Inflammatory macrophage (primary cell): Measurements from ENCODE around the gene KLHL12.

ENCODE experiments used
- DNase-seq, 2 donors: peaks; one replicate each; pipeline ENCODE4 v3.0.0-alpha.2; 2020 to 2022

Gene KLHL12

DNA sequence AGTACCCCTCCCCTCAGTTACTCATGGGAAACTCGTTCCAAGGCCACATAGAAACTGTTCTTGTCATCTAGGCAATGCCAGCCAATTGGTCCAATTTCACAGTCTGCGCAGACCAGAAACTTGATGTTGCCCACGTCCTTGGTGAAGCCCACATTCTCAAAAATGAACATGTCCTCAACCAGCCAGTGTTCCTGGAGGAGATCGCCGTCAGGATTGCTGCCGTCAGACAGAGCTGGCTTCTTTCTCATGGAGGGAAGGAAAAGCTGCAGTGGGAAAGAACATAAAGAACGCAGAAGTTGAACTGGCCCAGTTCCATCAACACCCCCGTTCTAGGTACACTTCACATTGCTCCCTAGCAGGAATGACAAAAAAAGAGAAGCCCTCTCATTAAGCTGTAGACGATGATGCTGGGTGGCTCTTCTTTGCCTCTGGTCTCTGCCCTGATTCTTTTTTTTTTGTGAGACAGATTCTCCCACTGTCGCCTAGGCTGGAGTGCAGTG is 46.0 kb downstream of the KLHL12 start:
- no peak for DNase-seq

DNA sequence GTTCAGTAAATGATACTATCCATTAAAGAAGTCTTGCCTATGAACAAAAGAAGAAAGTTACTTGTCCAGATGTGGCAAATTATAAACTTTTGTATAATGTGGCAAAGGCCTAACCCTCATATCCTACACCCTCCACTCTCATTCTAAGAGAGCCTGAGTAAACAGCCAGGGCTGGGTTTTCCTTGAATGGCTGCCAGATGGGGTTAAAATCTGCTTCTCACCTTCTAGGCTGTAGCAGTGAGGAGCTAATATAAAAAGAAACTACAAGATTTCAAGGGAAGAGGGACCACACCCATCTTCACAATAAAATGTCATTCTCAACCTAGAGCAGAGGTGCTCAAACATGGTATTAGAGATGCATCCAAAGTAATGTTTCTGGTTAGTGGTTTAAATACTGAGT is 47.0 kb downstream of the KLHL12 start:
- no peak for DNase-seq

DNA sequence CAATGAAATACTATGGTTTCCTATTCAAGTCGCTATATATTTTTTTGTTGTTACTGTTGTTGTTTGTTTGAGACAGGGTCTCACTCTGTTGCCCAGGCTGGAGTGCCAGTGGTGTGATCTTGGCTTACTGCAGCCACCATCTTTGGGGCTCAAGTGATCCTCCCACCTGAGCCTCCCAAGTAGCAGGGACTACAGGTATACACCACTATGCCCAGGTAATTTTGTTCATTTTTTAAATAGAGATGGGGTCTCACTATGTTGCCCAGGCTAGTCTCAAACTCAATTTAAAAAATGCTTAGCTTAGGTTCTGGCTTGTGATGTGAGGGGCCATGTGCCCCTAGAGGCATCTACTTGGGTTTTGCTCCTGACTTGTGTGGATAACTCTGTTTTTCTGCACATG is 47.9 kb downstream of the KLHL12 start:
- no peak for DNase-seq

DNA sequence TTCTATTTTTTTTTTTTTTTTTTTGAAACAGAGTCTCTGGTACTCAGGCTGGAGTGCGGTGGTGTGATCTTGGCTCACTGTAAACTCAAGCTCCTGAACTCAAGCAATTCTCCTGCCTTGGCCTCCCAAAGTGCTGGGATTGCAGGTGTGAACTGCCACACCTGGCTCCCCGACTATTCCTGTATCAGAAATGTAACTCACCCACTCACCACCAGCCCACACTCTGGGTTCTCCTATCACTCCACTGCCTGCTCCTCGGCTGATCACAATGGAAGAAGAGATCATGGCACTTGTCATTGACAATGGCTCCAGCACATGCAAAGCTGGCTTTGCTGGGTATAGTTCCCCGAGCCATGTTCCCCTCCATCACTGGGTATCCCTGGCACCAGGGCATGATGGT is 54.0 kb downstream of the KLHL12 start:
- no peak for DNase-seq

DNA sequence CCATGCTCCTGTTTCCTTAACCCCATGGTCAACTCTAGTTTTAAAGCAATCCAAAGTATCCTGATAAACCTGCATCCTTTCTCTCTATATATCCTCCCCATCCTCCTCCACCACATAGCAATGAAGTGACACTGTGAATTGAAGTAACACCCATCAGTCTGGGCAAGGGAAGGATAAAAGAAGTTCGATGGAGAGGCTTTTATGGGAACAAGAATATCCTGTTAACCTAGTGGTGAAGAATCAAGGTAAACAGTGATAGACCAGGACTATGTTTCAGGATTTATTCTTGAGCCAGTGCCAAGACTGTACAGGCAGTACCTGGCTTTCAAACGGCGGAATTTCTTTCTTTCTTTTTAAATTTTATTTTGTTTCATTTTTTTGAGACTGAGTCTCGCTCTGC is 55.7 kb downstream of the KLHL12 start:
- DNase-seq, result no peak

DNA sequence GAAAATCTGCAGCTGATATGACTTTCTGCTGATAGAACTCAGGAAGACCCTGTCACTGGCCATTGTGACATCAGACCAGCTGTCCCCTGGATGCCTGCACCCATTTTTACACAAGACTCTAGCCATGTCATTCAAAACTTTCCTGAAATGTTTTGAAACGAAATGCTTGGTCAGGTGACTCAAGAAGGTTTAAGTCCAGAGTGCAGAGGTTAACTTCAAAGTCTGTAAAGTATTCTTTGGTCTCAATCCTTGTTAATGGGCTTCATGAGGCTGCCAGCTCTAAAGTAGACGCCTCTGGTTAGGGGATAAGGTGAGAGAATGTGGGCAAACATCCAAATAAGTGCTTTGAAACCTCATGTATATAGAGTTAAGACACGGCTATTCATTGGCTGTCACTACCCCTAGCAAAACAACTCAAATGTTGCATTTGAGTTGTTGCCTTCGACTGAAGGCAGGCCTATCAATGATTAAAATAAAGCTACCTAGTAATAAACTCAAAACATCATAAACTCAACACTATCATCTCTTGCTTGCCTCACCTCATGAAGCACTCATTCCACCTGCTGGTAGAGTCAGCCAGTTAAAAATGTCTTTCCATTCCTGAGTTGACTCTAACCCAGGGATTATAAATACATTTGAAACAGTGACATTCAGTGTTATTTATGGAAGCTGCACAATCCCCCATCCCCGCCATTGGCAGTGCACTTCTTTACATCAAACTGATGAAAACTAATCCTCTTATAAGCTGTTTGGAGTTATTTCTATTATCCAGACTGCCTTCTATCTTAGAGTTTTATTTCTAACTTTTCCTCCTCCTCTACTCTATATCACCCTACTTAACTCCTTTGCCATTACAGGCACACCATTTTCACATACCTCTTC is 64.1 kb downstream of the KLHL12 start:
- no peak for DNase-seq

DNA sequence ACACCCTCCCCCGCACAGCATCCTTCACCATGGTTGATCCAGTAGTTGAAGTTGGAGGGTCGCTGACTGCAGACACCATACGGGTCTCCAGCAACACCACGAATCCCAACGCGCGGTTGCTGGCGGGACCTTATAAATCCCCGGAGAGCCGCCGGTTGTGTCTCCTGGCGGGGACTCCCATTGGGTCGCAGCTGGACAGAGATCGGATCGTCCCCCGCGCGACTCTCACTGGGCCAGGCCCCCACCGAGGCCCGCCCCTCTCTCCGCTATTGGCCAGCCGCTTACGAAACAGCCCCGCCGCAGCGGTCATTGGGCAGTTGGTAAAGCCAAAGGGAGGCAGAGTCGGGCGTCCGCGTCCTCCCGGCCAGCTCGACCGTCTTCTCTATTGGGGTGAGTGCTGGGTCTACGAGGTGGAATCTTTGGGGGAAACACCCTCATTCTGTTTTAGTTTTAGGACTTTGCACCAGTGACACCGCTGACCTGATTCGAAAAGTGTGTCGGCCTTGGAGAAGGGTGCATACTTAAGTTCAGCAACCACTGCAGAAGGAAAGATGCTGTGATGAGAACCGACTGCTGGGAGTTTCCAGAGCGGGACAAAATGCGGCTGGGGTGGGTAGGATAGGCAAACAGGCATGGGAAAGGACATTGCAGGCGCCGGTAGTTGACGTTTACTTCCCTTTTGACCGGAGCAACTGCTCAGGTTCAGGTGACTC is 65.5 kb downstream of the KLHL12 start:
- DNase-seq, result peak; percentile 90

DNA sequence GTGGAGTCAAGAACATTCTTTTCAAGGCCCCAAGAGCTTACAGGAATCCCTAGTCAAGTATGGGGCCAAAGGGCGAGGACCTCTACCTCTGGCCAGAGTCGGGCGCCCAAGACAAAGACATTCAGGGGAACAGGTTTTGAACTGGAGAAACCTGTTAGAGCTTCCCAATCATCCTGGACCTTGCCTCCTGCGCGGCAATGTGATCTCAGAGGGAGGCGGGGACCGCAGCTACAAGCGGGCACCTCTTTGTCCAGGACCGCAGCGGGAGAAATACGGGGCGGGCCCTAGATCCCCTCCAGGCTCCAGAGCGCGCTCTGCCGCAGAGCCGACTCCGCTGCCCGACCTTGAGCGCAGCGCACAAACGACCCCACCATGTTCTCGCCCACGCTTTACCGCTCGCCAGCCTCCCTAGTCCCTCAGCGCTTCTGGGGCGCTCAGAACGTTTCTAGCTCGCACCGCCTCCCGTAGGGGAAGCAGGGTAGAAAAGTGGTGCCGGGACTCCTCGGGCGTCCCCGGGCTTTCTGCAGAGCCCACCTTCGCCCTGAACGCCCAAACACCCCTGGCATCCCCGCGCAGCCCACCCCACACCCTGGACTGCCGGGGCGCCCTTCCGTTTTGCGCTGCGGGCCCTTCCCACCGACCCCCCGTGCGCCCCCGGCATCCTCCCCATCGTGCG is 66.2 kb downstream of the KLHL12 start:
- DNase-seq, result peak in 1 of 2 donors; percentile 29

DNA sequence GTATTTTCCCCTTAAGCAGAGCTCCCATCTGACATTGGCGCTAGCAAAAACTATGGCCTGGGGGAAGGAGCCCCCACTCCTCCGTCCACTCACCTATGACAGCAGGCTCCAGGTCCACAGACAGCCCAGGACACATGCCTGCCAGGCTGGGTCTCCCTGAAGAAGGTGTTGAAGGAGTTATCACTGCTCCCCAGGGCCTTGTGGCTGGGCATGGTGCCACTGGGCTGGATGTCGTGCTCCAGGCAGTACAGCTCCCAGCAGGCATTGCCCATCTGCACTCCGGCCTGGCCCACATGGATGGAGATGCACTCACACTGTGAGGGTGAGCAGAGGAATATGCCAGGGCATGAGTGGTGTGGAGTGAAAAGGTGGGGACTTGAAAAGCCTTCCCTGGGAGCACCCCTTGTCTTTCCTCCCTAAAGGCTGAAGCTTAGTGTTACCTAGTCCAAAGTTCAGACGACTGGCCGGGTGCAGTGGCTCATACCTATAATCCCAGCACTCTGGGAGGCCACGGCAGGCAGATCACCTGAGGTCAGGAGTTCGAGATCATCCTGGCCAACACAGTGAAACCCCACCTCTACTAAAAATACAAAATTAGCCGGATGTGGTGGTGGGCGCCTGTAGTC is 68.1 kb downstream of the KLHL12 start:
- no peak for DNase-seq

DNA sequence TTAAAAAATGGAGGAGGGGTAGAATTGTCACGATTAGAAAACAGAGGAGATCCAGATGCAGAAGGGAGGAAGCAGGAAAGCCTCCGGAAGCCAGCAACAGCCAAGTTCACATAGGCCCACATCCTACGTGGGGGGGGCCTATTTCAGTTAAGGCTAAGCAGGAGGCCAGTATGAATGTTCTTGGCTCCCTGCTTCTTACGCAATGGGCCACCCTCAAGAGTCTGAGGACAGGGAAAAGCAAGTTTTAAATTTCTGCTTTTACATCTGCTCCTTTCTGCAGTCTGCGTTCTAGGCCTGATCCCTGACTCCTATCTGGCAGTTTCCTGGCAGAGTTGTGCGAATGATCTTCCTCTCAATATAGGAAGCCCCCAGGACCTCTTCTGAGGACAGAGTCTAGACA is 68.7 kb downstream of the KLHL12 start:
- peak; percentile 40 to 65 for DNase-seq

DNA sequence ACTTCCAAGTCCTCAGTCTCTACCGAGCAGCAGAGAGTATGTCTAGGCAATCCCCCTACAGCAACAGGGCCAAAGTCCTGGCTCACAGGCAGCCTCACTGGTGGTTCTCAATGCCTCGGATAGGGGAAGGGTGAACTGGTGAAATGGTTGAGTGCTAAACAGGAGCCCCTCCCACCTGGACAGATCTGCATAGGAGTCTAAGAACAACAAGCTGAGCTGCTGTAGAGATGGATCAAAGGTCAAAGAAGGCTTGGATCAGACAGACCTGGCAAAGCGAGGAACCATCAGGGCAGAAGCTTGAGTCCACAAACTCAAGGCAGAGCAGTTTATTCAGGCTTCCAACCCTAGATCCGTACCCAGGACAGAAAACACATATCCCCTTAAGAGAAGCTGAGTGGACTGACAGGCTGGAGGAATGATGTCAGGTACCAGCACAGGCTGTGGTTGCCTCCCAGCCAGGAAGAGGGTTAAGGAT is 69.9 kb downstream of the KLHL12 start:
- no peak for DNase-seq

DNA sequence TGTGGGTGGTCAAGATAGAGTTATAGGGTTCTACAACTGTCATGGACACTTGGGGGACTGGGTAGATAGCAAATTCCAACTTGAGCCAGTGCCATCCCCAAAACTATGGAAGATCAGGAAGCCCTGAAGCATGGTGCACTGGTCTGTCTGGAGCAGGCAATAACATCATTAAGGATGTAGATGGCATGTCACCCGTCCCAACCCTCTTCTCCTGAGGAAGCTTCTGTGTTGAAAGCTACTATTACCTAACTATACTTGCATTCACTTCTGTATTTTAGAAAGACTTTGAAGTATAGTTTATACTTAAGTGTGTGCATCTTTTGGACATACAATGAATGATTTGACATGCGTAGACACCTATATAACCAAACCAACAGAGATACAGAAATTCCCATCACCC is 71.0 kb downstream of the KLHL12 start:
- peak; percentile 65 to 80 for DNase-seq

DNA sequence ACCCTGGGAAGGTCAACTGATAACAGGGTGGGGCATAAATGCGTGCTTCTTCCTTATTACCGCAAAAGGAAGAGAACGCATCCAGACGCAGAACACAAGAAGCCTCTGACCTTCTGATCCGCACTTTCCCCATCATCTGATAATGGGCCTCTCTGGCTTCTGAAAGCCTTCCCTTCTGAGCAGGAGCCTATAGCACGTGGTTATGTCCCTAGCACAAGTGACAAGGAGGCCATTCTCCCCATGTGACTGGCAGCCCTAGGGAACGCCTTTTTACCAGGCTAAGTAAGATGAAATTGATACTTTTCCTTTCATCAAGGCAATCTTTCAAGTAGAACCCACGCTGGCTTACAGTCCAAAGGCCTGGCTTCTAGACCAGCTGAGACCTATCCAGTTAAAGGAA is 72.2 kb downstream of the KLHL12 start:
- no peak for DNase-seq

DNA sequence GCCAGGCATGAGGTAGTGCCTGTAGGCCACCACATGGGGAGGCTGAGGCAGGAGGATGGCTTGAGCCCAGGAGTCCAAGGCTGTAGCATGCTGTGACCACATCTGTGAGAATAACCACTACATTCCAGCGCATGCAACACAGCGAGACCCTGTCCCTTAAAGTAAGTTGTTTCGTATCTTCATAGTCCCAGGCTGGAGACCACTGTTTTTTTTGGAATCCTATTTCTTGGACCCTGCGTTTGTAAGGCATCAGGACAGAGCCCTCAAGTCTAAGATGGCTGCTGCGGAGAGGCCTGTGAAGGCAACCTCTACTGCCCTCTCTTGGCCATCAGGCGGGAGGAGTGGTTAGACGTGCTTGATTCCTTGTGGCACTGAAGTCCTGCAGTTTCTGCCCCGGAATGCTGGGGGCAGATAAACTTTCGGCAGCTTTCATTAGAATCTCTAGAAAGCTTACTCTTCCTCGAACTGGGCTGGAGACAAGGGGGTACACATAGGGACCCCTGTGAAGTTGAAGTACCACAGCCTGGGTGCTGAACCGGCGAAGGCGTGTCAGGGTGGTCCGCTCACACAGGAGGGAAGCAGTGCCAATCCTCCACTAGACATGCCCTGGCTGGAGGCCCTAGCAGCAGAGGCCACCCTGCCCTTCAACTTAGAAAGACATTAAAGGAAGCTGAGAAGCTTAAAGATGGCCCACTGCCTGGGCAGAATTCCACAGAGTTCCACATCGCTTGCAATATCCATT is 74.7 kb downstream of the KLHL12 start:
- DNase-seq, result peak; percentile 66 to 79

DNA sequence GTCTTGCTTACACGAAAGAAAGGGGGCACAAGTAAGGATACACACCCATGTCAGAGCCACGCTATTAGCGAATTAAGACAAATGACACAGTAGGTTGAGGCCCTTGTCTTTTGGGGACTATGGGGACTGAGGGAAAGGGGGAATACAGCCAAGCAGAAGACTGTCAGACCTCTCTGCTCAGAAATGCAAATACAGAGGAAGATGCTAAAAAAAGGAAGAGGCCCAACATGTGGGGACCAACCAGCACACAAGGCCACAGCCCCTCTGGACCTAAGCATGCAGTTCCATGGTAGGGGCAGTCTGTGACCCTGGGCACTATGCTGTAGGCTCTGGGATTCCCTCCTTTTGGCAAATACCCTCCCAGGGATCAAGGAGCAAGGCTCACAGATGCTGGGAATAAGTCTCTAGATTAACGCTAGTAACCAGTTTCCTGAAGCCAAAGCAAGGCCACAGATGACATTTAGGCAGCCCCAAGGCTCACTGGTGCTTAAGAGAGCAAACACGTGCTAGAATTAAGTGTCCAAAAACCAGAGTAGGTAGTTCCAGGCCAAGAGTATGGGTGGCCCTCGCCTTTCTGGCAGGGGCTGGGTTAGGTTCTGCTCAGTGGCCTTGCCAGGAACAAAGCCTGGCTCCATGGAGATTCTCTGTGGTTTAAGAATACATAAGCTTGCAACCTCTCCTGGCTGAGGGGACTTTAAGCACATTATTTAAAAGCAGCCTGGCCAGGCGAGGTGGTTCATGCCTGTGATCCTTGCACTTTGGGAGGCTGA is 76.3 kb downstream of the KLHL12 start:
- no peak for DNase-seq

DNA sequence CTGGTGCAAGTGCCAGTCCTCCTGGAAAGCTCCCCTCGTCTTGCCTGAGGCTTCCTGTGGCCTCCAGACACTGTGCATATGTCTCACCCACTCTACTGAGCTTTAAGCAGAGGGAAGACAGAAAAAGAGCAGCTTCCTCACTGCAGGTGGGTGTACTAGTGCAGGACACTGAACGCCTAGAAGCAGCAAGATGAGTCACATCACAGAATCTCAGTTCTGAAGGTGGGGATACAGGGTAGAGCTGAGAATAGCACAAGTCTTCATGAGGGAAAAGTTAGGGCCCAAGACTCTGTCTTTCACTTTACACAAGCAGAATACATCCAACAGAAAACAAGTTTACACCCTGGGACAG is 78.9 kb downstream of the KLHL12 start:
- peak in 1 of 2 donors; percentile 38 for DNase-seq

DNA sequence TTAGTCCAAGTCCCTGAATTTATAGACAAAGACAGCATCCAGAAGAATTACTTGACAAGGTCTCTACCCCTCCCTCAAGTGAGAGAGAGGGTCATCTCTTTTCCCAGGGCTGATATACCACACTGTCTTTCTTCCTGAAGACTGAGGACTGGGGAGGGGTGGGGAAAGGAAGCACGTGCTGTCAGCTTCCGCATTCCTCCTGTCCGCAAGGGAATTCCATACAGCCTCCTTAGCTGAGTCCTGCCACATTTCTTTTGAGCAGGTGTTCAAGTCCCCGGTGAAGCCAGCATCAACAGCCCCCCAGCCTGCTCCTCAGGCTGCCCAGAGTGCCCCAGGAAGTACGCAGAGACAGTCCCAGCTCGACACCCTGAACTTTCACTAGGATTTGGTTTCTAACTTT is 82.1 kb downstream of the KLHL12 start:
- no peak for DNase-seq

DNA sequence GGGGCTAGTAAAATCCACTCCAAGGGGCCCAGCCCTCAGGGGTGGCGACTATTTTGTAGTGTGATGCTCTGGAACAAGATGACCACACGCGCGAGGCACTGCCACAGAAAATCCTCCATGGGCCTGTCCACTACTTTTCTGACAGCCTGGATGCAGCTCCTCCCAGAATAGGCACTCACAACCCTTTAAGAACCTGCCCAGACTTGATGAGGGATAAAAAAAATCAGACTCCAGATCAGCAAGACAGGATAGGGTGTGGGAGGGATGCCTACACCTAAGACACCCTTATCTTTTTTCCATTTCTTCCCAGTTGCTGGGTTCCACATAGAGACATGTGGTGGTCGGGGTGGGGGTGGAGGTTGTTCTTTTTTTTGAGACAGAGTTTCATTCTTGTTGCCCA is 82.8 kb downstream of the KLHL12 start:
- DNase-seq, result no peak

DNA sequence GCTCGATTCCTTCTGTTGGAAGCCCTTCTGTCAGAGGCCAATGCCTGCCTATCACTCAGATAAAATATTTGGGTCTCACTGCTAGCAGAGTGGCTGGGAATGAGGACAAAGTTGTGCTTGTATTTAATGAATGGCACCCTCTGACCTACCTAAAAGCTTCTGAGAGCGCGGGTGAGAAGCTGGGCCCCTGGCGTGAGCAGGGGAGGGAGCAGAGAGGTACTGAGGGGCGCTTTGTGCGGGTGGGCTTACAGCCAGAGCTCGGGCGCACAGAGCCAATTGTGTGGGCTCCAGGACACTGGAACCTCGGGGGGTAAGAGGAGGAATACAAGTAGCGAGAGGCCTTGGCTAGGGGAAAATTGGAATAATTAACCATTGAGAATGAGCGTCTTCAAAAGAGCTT is 84.0 kb downstream of the KLHL12 start:
- no peak for DNase-seq
